HEK293 (cell line): ENCODE data around the gene CPEB4.
A peak's percentile ranks its signal among the peaks of the same experiment; 100 is the strongest.

Source experiments
- CTCF ChIA-PET: fragments of 350-600 bp; formaldehyde crosslinking; extraction: SDS; loops from one replicate; lab custom pipeline; 2021; ENCODE audit warnings: antibody characterized with exemption; lab: Yijun Ruan, JAX
- POLR2A ChIA-PET: fragments of 300-600 bp; formaldehyde crosslinking; extraction: SDS; loops from one replicate; lab custom pipeline; 2020; ENCODE audit warnings: antibody characterized with exemption, inconsistent platforms; lab: Yijun Ruan, JAX
- H3K27ac ChIP-seq: fragments of 200-500 bp; sonication (Bioruptor generic); 2 replicates; pipeline ENCODE4 v1.5.1; 2014; ENCODE audit warnings: low read depth, low read length, control low read depth, inconsistent platforms; ENCODE audit errors: extremely low read depth
- H3K36me3 ChIP-seq, 2 experiments: fragments of 200-500 bp in 1 of 2; sonication (Bioruptor generic) in 1 of 2; 1 replicate in 1 of 2; 2 replicates in 1 of 2; pipeline ENCODE4 v1.5.1; 2014 to 2017; ENCODE audit warnings: inconsistent platforms in 2 of 2, low read length in 2 of 2; ENCODE audit not compliant: control insufficient read depth in 2 of 2, insufficient read depth in 1 of 2
- H3K4me1 ChIP-seq: fragments of 200-500 bp; sonication (Bioruptor generic); 2 replicates; pipeline ENCODE4 v1.5.1; 2014; ENCODE audit warnings: mild to moderate bottlenecking, low read length, inconsistent platforms; ENCODE audit not compliant: control insufficient read depth, insufficient read depth
- H3K4me3 ChIP-seq: 2 replicates; pipeline ENCODE4 v1.5.1; 2011; ENCODE audit warnings: low read depth, mild to moderate bottlenecking, control low read depth, low read length, moderate library complexity
- H3K9me3 ChIP-seq: fragments of 200-500 bp; sonication (Bioruptor generic); 2 replicates; pipeline ENCODE4 v1.5.1; 2014; ENCODE audit warnings: low read depth, low read length, inconsistent platforms; ENCODE audit not compliant: control insufficient read depth, insufficient read depth
- HIC1 ChIP-seq: fragments of 450-650 bp; formaldehyde crosslinking; IDR thresholded peaks from 2 replicates; pipeline ENCODE4 v1.5.1; 2016; ENCODE audit warnings: missing biosample characterization, missing genetic modification characterization
- PRDM1 ChIP-seq: fragments of 450-650 bp; formaldehyde crosslinking; IDR thresholded peaks from 2 replicates; pipeline ENCODE4; 2016; ENCODE audit warnings: missing biosample characterization, missing genetic modification characterization
- SETDB1 ChIP-seq: IDR thresholded peaks from one replicate; pipeline ENCODE4 v1.6.1; 2017; ENCODE audit warnings: mild to moderate bottlenecking, low read length, moderate library complexity, mixed read lengths; ENCODE audit not compliant: insufficient read length
- WT1 ChIP-seq: fragments of 450-650 bp; formaldehyde crosslinking; IDR thresholded peaks from 2 replicates; pipeline ENCODE4 v1.5.1; 2016; ENCODE audit warnings: missing biosample characterization, missing genetic modification characterization
- ZBTB20 ChIP-seq: fragments of 450-650 bp; formaldehyde crosslinking; IDR thresholded peaks from 2 replicates; pipeline ENCODE4 v1.5.1; 2016; ENCODE audit warnings: missing biosample characterization, missing genetic modification characterization
- ZBTB48 ChIP-seq: fragments of 450-650 bp; formaldehyde crosslinking; IDR thresholded peaks from 2 replicates; pipeline ENCODE4 v1.5.1; 2016; ENCODE audit warnings: missing biosample characterization, missing genetic modification characterization
- ZFP3 ChIP-seq: fragments of 450-650 bp; formaldehyde crosslinking; IDR thresholded peaks from 2 replicates; pipeline ENCODE4 v1.5.1; 2016; ENCODE audit warnings: low read depth, missing biosample characterization, missing genetic modification characterization
- ZNF184 ChIP-seq: fragments of 450-650 bp; IDR thresholded peaks from 2 replicates; pipeline ENCODE4 v1.5.1; 2018; ENCODE audit warnings: missing biosample characterization, mild to moderate bottlenecking, missing genetic modification characterization
- ZNF223 ChIP-seq: fragments of 450-650 bp; formaldehyde crosslinking; IDR thresholded peaks from 2 replicates; pipeline ENCODE4 v1.5.1; 2016; ENCODE audit warnings: missing biosample characterization, missing genetic modification characterization
- ZNF292 ChIP-seq: fragments of 450-650 bp; formaldehyde crosslinking; IDR thresholded peaks from 2 replicates; pipeline ENCODE4 v1.5.1; 2016; ENCODE audit warnings: low read depth, missing biosample characterization, missing genetic modification characterization, borderline replicate concordance
- ZNF449 ChIP-seq: fragments of 450-650 bp; formaldehyde crosslinking; IDR thresholded peaks from 2 replicates; pipeline ENCODE4 v1.5.1; 2017; ENCODE audit warnings: missing biosample characterization, mild to moderate bottlenecking, missing genetic modification characterization, moderate library complexity
- ZNF510 ChIP-seq: fragments of 450-650 bp; formaldehyde crosslinking; IDR thresholded peaks from 2 replicates; pipeline ENCODE4 v1.5.1; 2018; ENCODE audit warnings: mild to moderate bottlenecking, missing genetic modification characterization, missing biosample characterization; ENCODE audit not compliant: insufficient replicate concordance
- ZNF518A ChIP-seq: fragments of 450-650 bp; formaldehyde crosslinking; conservative IDR thresholded peaks from 2 replicates; pipeline ENCODE4 v1.5.1; 2016; ENCODE audit warnings: low read depth, missing biosample characterization, missing genetic modification characterization
- ZNF580 ChIP-seq: fragments of 450-650 bp; formaldehyde crosslinking; IDR thresholded peaks from 2 replicates; pipeline ENCODE4 v1.5.1; 2016; ENCODE audit warnings: missing biosample characterization, missing genetic modification characterization
- ZNF692 ChIP-seq: fragments of 450-650 bp; formaldehyde crosslinking; IDR thresholded peaks from 2 replicates; pipeline ENCODE4 v1.5.1; 2016; ENCODE audit warnings: missing biosample characterization, missing genetic modification characterization
- ZNF768 ChIP-seq: fragments of 450-650 bp; formaldehyde crosslinking; IDR thresholded peaks from 2 replicates; pipeline ENCODE4 v1.5.1; 2018; ENCODE audit warnings: missing biosample characterization, mild to moderate bottlenecking, missing genetic modification characterization
- ZNF791 ChIP-seq: fragments of 450-650 bp; formaldehyde crosslinking; IDR thresholded peaks from 2 replicates; pipeline ENCODE4 v1.5.1; 2016; ENCODE audit warnings: missing biosample characterization, missing genetic modification characterization
- ZSCAN16 ChIP-seq: fragments of 450-650 bp; formaldehyde crosslinking; IDR thresholded peaks from 2 replicates; pipeline ENCODE4 v1.5.1; 2016; ENCODE audit warnings: missing biosample characterization, missing genetic modification characterization
- ZSCAN30 ChIP-seq: fragments of 450-650 bp; IDR thresholded peaks from 2 replicates; pipeline ENCODE4 v1.5.1; 2018; ENCODE audit warnings: missing biosample characterization, mild to moderate bottlenecking, missing genetic modification characterization, moderate library complexity
- ZSCAN4 ChIP-seq: fragments of 450-650 bp; formaldehyde crosslinking; IDR thresholded peaks from 2 replicates; pipeline ENCODE4 v1.5.1; 2017; ENCODE audit warnings: missing biosample characterization, missing genetic modification characterization

The CPEB4 gene

GRCh38 chr5:173881811-173882575 lies 6.2 kb upstream of the CPEB4 start (continued):
- TF ChIP-seq HIC1 (tag by site-specific recombination) (0 out of 2 replicates have a peak, but pooled peaks have one; percentile 33), PRDM1 (tag by site-specific recombination) (0 out of 2 replicates have a peak, but pooled peaks have one; percentile 15)

GRCh38 chr5:173882632-173883031 lies 5.5 kb upstream of the CPEB4 start:
- no peaks in the 10 kb centered on the region for H3K9me3 ChIP-seq
- H3K4me1 ChIP-seq, result peaks cover 3% of the 10 kb centered on the region; the same call in 1 of the 2 replicates
- POLR2A ChIA-PET, result no interaction called here
- CTCF ChIA-PET, result no interaction called here
- H3K27ac ChIP-seq, result no peak overlapping the region
- TF ChIP-seq ZNF292 (tag by site-specific recombination) (no peak), ZNF580 (tag by site-specific recombination) (peak; percentile 55; the same call in 1 of the 2 replicates), SETDB1 (peak; percentile 55)
- no peak overlapping the region for H3K4me3 ChIP-seq
- H3K36me3 ChIP-seq, result no peaks in the 10 kb centered on the region

- H3K36me3 ChIP-seq, result no peaks in the 10 kb centered on the region
- H3K27ac ChIP-seq, result no peak overlapping the region
- ChIA-PET POLR2A (no interaction called here), CTCF (no interaction called here)
- H3K9me3 ChIP-seq, result no peaks in the 10 kb centered on the region
- H3K4me1 ChIP-seq, result peaks cover 3% of the 10 kb centered on the region; the same call in 1 of the 2 replicates
- H3K4me3 ChIP-seq, result no peak overlapping the region
- TF ChIP-seq ZNF510 (tag by site-specific recombination) (no peak), ZSCAN16 (tag by site-specific recombination) (no peak), ZBTB48 (tag by site-specific recombination) (no peak), ZNF791 (tag by site-specific recombination) (no peak), WT1 (tag by site-specific recombination) (no peak), ZFP3 (tag by site-specific recombination) (no peak), ZSCAN30 (tag by site-specific recombination) (no peak), ZNF223 (tag by site-specific recombination) (no peak), ZNF692 (tag by site-specific recombination) (no peak), ZBTB20 (no peak), ZNF768 (tag by site-specific recombination) (no peak), ZNF518A (tag by site-specific recombination) (no peak), ZNF184 (tag by site-specific recombination) (no peak), ZSCAN4 (no peak), ZNF449 (tag by site-specific recombination) (no peak)
Observed at GRCh38 chr5:173883347-173883924, 4.7 kb upstream of the CPEB4 start.
